Measurements from ENCODE around the gene CNOT3.

DNA sequence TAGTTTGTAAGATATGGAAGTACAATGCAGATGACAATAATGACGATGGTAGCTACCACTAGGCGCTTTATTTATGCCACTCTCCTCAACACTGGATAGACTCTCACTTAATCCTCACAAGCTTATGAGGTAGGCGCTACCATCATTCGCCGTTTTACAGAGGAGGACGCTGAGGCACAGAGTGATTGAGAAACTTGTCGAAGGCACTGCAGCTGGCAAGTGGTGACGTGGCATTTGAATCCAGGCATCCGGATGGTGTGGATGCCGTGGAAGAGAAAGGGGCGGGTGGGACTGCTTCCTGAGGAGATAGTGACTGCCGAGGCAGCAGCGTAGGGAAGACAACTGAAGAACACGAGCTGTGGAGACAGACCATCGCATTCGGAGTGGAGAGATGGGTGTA is 61.8 kb downstream of the CNOT3 start:
- TF ChIP-seq, protein P1, sequence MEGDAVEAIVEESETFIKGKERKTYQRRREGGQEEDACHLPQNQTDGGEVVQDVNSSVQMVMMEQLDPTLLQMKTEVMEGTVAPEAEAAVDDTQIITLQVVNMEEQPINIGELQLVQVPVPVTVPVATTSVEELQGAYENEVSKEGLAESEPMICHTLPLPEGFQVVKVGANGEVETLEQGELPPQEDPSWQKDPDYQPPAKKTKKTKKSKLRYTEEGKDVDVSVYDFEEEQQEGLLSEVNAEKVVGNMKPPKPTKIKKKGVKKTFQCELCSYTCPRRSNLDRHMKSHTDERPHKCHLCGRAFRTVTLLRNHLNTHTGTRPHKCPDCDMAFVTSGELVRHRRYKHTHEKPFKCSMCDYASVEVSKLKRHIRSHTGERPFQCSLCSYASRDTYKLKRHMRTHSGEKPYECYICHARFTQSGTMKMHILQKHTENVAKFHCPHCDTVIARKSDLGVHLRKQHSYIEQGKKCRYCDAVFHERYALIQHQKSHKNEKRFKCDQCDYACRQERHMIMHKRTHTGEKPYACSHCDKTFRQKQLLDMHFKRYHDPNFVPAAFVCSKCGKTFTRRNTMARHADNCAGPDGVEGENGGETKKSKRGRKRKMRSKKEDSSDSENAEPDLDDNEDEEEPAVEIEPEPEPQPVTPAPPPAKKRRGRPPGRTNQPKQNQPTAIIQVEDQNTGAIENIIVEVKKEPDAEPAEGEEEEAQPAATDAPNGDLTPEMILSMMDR (IDR thresholded peaks at IDR 0.05) = no peak
- TF ChIP-seq EP300 (IDR thresholded peaks at IDR 0.05; ENCODE audit: borderline replicate concordance in 1 of 2, low read depth in 1 of 2, low read length in 1 of 2) = no peak
